Gastroesophageal sphincter (tissue), 3 donors: ENCODE results near the gene MBTPS1.

ENCODE experiments used
- POLR2A ChIP-seq, 2 donors: fragments of 450-650 bp; IDR thresholded peaks; one replicate each; pipeline ENCODE4 v1.6.1; 2017; ENCODE audit warnings: antibody characterized with exemption in 2 of 2, mild to moderate bottlenecking in 2 of 2, moderate library complexity in 1 of 2
- POLR2AphosphoS5 ChIP-seq: sonication (generic); formaldehyde crosslinking; IDR thresholded peaks from one replicate; pipeline ENCODE4 v1.6.1; 2017; ENCODE audit warnings: antibody characterized with exemption
- TF ChIP-seq, protein P1 (sequence below), 4 experiments: fragments of 200-600 bp in 2 of 4; fragments of 450-650 bp in 2 of 4; sonication (generic) in 1 of 4; IDR thresholded peaks; one replicate each; pipeline ENCODE4 v1.5.1; 2017 to 2019; ENCODE audit warnings: antibody characterized with exemption in 4 of 4, mild to moderate bottlenecking in 2 of 4, moderate library complexity in 2 of 4

DNA sequence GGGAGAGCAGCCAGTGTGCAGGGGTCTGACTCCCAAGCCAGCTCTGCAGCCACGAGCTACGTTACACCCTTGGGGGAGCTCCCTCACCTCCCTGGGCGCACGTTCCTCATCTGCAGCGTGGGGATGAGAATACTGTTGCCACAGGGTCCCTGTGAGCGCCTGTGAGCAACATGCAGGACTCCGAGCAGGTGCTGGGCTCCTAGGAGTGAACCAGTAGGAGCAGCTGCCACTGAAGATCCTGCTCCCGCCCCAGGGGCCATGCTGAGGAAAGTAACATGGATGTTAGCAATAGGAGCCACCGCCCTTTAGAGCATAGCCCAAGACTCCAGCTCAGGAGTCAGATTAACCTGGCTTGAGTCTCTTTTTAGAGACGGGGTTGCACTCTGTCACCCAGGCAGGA lies 44.3 kb upstream of the MBTPS1 start:
- TF ChIP-seq, protein P1, sequence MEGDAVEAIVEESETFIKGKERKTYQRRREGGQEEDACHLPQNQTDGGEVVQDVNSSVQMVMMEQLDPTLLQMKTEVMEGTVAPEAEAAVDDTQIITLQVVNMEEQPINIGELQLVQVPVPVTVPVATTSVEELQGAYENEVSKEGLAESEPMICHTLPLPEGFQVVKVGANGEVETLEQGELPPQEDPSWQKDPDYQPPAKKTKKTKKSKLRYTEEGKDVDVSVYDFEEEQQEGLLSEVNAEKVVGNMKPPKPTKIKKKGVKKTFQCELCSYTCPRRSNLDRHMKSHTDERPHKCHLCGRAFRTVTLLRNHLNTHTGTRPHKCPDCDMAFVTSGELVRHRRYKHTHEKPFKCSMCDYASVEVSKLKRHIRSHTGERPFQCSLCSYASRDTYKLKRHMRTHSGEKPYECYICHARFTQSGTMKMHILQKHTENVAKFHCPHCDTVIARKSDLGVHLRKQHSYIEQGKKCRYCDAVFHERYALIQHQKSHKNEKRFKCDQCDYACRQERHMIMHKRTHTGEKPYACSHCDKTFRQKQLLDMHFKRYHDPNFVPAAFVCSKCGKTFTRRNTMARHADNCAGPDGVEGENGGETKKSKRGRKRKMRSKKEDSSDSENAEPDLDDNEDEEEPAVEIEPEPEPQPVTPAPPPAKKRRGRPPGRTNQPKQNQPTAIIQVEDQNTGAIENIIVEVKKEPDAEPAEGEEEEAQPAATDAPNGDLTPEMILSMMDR (IDR thresholded peaks at IDR 0.05), result no peak
- TF ChIP-seq POLR2AphosphoS5 (no peak), POLR2A (IDR thresholded peaks at IDR 0.05) (no peak)
